RCC 7860 (cell line): Measurements from ENCODE around the gene SSH2.
"Not testable (repeated sequence)": the region's sequence is repeated elsewhere in the genome, so short reads cannot be mapped to it uniquely, and the experiment has no call there.

Source experiments
- DNase-seq: peaks from one replicate; pipeline ENCODE4 v3.0.0-alpha.2; 2015; ENCODE audit warnings: low spot score
- FAIRE-seq: peaks from 2 replicates; lab custom pipeline; 2012; peaks lifted over from hg19 to GRCh38; lab: Jason Lieb, UNC

The SSH2 gene

GRCh38 chr17:29880031-29880430, 50.0 kb downstream of the SSH2 start:
- DNase-seq (no peak), FAIRE-seq (no peak)

DNA sequence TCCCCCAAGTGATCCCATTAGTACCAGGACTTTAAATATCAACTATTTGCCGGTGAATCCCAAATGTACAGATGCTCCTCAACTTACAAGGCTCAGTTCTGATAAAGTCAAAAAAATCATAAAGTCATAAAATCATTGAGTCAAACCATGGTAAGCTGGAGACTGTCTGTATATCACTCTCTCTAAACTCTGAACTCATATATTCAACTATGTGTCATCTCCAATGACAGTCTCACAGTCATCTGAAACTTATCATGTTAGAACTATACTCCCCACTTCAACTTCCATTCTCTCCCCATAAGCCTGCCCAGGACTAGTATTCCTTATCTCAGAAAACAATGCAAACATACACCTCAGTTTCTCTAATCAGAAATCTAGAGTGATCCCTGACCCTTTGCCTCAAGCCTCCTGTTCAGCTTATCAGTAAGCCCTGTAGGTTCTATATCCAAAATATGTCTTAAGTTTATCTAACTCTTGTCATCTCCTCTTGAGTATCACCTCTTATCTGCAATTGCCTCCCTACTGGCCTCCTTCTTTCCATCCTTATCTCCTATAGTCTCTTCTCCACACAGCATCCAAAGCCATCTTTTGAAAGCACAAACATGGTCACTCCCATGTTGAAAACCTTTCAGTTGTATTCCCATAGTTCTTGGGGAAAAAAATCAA, 55.0 kb downstream of the SSH2 start:
- no peak for FAIRE-seq
- no peak for DNase-seq

- FAIRE-seq, DNase-seq: not testable (repeated sequence)
Observed at GRCh38 chr17:29874358-29874757, 55.7 kb downstream of the SSH2 start.

DNA sequence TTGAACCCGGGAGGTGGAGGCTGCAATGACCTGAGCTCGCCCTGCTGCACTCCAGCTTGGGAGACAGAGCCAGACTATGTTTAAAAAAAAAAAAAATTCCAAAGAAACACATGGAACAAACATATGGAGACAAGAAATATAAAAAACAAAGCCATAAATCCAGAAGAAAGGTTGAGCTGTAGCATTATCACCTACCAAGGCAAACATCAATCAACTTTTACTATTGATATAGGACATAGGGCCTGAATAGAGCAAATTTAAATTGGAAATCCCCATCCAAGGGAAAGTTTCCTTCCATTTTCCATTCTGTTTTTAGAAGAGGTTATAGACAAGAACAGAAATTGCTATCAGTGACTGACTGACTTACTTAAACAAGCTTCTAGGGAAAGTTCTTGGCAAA, 56.6 kb downstream of the SSH2 start:
- no peak for DNase-seq
- no peak for FAIRE-seq

GRCh38 chr17:29870836-29871465, 59.1 kb downstream of the SSH2 start:
- DNase-seq (no peak), FAIRE-seq (no peak)

- FAIRE-seq, result no peak
- no peak for DNase-seq
Observed at GRCh38 chr17:29867643-29868181, 62.3 kb downstream of the SSH2 start.

DNA sequence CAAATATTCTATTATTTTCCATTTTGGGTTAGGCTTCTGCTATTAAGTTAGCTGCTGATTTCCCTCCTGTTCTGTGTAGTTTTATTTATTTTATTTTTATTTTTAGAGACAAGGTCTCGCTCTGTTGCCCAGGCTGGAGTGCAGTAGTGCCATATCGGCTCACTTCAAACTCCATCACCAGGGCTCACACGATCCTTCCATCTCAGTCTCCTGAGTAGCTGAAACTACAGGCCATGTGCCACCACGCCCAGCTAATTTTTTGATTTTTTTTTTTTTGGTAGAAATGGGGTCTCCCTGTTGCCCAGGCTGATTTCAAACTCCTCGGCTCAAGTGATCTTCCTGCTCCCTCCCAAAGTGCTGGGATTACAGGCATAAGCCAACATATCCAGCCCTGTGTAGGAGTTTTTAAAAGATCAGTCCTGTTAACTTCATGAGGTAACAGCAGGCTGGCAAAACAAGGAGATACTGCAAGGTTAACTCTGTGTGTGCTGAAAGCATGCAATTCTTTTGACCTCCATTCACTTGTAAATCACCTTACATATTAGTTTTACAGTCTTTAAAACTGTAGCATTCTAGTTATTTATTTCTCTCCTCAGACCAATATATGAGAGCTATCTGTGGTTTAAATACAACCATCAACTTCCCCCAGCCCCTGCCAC, 63.2 kb downstream of the SSH2 start:
- FAIRE-seq (no peak), DNase-seq (no peak)

DNA sequence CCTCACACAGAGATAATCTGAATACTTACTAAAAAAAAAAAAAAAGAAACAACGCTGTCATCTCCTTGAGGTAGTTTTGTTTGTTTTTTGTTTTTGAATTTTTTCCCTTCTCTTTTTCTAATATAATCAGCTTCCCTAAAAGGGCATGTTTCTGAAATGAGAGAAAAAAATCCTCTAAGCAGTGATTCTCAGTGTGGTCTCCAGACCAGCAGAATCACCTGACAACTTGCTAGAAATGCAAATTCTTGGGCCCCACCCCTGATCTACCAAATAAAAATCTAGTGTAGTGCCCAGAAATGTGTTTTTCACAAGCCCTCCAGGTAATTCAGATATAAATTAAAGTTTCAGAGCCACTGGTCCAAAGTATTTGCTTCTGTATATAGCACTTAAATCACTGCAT, 65.4 kb downstream of the SSH2 start:
- FAIRE-seq, result no peak
- DNase-seq, result no peak

DNA sequence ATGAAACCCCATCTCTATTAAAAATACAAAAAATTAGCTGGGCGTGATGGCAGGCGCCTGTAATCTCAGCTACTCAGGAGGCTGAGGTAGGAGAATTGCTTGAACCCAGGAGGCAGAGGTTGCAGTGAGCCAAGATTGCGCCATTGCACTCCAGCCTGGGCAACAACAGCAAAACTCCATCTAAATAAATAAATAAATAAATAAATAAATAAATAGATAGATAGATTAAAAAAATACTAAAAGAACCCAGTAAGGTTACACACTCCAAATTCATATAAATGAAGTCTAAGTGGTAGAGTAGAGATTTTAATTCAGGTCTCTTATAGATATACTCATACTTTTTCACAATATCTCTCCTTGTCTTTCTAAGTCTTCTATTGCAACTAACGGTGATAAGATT, 65.9 kb downstream of the SSH2 start:
- FAIRE-seq, DNase-seq: not testable (repeated sequence)

DNA sequence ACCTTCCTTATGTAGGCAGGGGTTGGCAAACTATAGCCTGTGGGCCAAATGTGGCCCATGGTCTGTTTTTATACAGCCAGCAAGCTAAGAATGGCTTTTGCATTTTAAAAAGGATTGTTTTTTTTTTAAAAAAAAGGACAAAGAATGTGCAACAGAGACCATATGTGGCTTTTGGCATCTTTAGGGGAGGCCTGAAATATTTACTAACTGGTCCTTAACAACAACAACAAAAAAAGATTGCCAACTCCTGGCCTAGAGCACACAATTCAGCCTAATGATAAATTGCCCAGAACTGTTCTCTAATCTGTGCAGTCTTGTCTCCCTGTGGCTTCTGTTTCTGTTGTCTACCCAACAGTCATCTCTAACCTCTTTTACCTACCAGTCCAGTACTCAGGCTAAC, 67.1 kb downstream of the SSH2 start:
- DNase-seq, result no peak
- no peak for FAIRE-seq

DNA sequence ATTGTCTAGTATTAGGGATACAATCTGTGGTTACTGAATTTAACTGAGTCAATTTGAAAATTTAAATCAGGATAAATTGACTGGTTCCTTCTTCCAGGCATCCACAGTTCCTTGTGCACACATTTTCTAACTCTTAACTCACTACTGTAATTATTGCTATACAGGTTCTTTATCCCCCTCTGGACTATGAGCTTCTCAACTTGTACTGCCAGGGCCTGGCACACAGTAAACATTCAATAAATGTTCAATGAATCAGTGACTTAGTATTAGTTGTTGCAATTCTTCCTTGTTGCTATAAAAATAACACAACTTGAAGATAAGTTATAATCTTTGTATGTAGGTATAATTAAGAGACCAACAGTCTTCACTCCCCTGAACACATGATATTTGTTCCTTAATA, 67.9 kb downstream of the SSH2 start:
- no peak for FAIRE-seq
- DNase-seq, result no peak

DNA sequence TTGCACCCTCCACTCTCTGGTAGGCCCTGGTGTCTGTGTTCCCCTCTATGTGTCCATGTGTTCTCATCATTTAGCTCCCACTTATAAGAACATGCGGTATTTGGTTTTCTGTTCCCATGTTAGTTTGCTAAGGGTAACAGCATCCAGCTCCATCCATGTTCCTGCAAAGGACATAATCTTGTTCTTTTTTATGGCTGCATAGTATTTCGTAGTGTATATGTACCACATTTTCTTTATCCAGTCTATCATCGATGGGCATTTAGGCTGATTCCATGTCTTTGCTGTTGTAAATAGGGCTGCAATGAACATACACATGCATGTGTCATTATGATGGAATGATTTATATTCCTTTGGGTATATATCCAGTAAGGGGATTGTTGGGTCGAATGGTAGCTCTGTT, 70.6 kb downstream of the SSH2 start:
- FAIRE-seq, DNase-seq: not testable (repeated sequence)

DNA sequence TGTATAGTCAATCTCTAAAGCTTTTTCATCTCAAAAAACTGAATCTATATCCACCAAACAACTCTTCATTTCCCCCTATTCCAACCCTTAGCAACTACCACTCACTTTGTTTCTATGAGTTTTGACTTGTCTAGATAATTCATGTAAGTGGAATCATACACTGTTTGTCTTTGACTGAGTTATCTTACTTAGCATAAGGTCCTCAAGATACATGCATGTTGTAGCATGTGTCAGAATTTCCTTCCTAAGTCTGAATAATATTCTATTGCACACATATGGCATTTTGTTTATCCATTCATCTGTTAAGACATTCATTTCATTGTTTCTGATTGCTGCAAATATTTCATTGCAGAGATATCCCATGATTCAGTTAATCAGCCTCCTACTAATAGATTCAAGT, 72.2 kb downstream of the SSH2 start:
- DNase-seq (no peak), FAIRE-seq (no peak)

DNA sequence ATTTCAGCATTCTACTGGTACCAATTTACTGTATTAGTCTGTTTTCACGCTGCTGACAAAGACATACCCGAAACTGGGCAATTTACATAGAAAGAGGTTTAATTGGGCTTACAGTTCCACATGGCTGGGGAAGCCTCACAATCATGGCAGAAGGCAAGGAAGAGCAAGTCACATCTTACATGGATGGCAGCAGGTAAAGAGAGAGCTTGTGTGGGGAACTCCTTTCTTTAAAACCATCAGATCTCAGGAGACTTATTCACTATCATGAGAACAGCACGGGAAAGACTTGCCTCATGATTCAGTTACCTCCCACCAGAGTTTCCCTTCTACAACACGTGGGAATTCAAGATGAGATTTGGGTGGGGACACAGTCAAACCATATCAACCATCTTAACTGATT, 72.9 kb downstream of the SSH2 start:
- not testable (repeated sequence) for DNase-seq, FAIRE-seq

DNA sequence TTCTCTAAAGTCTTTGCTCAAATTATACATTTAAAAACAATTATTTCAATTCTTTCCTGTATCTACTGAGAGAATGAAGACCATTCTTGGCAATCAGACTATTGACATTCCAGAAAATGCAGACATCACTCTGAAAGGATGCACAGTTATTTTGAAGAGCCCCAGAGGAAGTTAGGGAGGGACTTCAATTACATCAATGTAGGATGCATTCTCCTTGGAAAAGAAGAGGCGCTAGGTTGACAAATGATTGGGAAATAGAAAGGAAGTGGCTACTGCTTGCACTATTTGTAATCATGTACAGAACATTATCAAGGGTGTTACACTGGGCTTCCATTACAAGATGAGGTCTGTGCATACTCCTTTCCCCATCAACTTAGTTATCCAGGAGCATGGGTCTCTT, 74.3 kb downstream of the SSH2 start:
- no peak for DNase-seq
- FAIRE-seq, result no peak

DNA sequence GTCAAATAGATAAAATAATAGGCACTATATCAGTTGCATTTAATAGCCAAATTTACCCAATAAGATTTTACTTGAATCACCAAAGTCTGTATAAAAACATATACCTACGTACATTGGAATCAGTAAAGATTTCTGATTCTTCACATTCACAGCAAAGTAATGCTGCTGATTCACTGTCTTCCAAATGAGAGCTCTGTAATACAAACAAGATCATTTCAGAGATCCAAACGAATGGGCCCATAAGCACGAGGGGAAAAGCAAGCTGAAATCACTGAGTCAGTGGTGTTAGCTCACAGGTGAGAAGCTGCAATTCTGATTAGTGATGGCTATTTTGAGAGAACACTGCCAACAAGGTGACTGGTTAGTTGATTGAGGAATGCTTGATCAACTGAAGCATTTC, 81.3 kb downstream of the SSH2 start:
- no peak for FAIRE-seq

DNA sequence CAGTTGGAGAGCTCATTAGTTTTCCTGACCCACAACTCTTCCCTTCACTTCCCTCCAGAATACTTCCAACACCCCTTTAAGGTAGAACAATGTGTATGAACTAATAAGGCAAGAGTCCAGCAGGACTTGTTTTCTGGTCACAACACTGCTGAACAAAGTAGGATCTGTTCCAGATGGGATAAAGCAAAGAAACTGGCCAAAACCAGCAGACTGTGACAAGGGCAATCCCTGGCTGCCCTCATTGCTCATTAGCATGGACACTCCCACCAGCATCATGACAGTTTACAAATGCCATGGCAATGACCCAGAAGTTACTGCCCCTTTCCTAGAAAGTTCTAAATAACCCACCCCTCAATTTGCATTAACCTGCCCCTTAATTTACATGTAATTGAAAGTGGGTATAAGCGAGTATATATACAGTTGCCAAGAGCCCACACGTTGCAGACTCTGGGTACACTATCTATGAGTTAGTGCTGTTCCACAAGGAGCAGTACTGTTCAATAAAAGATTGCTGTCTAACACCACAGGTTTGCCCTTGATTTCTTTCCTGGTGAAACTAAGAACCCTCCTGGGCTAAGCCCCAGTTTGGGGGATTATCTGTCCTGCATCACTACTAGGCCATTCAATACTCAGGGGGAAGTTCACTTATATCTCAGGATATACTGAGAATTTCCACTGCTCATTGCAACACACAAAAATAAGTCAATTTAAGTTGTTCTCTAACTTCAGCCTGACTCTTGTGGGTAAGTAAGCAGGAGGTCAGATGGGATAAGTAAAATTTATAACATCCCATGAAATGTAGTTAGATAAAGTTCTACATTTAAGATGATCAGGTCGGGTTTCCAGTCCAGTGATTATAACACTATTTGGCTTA, 82.3 kb downstream of the SSH2 start:
- FAIRE-seq (peak; percentile 53), DNase-seq (peak; percentile 24)

More for the DNA sequence above, 81.3 kb downstream of the SSH2 start:
- DNase-seq, result no peak

DNA sequence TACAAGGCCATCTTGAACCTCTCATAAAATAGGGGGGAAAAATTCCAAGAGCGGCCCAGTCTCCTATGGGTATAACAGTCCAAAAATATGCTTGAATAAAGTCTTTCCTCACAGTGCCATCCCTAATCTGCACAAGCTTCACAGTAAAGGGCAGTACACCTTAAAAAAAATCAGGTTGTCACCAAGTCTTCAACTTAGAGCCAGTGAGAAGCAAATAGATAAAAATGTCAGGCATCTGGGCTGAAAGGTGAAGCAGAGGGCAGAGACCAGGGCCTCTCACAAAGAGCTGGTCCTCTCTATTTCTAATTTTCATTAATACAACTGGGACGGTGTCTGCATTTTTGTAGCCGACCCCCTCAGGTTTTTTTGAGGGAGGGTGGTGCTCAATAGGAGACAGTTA, 82.9 kb downstream of the SSH2 start:
- no peak for DNase-seq
- no peak for FAIRE-seq

DNA sequence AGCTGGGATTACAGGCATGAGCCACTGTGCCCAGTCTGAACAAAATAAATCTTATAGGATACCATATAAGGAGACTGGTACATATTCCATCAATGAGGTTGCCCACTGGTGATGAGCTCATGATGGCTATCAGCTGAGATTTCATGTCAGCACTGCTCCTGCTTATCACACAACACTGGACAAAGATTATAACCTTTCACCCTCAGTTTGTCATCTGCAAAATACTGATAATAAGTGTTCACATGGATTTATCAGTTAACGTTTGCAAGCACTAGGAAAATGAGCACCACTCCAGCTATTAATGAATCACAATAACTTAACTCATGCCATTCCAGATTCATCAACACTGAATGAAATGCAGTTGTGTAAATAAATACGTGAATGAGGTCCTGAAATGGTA, 83.7 kb downstream of the SSH2 start:
- DNase-seq (no peak), FAIRE-seq (no peak)

DNA sequence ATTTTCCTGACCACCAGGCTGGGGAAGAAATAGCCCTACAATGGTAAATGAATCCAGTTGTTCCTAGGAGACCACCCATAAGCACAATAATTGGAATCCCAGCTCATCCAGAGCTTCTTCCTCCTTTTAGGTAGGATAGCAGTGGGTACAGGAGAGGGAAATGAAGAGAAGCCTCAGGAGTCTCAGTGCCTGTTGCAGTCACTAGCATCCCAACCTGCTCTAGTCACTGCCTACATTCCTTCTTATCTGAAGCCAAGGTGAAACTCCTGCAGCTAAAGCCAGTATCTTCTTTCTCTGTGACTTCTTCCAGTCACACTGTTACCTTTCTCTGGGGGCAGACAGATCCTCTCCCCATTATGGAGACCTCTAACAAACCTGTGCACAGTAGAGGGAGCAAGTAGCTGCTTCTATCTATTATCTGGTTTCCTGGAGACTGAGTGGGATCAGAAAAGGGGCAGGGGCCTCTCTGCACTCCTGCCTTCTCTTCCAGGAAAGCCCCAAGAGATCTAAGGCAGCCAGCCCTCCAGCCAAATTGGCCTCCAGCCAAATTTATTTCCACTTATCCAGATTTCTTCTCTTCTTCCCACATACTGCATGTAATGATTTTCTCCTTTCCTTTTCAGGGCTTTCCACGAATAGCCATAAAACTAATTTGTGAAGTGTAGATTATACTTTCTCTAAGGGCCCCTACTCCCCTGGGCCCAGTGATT, 85.5 kb downstream of the SSH2 start:
- FAIRE-seq, result no peak
- no peak for DNase-seq
